Stimulated activated CD4-positive, alpha-beta T cell treated with anti-CD3 and anti-CD28 coated beads, Interleukin-1b, Interleukin-23, amount 100 ng/mL, for 24 hours (primary cell): ENCODE data around the gene SPDYE2.
"Not testable (repeated sequence)": the region's sequence is repeated elsewhere in the genome, so short reads cannot be mapped to it uniquely, and the experiment has no call there.

Experiments used
- DNase-seq, 4 experiments: peaks; one replicate each; pipeline ENCODE4 v3.0.0-alpha.2; 2020; ENCODE audit warnings: low read depth in 4 of 4, low spot score in 1 of 4

Gene SPDYE2

DNA sequence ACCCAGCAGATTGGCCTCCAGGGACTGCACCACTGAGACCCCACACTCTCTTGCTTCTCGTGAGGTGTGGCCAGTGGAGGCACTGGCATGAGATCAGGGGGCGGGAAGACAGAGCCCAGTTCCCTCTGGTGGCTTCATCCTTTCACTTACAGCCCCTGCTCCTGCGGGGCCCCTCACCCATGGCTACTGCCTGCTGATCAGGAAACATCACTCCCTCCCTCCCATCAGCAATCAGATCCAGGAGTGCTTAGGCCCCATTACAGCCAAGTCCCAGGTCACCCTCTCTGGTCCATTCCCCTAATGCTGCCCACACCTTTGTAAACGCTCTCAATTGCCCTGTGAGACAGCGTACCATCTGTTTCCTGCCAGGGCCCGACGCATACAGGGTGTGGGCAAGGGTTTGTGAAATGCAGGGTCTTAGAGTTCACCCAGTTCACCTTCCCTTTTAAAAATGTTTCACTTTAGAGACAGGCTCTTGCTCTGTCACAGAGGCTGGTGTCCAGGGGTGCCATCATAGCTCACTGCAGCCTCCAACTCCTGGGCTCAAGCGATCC lies 15.9 kb upstream of the SPDYE2 start:
- not testable (repeated sequence) for DNase-seq

DNA sequence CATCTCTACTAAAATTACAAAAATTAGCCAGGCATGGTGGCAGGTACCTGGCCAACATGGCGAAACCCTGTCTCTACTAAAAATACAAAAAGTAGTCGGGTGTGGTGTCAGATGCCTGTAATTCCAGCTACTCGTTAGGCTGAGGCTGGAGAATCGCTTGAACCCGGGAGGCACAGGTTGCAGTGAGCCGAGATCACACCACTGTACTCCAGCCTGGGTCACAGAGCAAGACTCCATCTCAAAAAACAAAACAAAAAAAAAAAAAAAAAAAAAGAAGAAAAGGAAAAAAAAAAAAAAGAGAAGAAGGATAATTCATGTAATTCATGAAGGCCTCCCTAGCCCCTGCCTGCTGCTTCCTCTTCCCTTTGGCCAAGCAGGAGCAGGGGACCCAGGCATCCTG lies 10.4 kb upstream of the SPDYE2 start:
- DNase-seq, result not testable (repeated sequence)

DNA sequence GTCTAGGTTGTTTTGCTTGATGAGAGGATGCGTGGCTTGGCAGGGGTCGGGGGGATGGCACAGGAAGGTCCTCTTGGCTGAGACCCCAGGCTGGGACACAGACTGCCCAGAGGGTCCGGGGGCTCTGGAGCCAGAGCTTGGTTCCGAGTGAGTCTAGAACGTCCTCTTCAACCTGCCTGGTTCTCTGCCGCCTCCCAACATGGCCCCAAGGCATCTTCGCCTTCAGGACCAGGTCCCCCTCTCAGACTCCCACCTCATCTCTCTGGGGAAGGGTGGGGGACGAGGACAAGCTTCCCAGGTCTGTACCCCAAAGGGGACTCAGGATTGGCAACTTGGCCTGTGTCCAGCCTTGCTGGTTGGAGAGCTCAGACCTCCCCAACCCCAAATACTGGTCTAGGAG lies 8.9 kb upstream of the SPDYE2 start:
- DNase-seq, result not testable (repeated sequence)

DNA sequence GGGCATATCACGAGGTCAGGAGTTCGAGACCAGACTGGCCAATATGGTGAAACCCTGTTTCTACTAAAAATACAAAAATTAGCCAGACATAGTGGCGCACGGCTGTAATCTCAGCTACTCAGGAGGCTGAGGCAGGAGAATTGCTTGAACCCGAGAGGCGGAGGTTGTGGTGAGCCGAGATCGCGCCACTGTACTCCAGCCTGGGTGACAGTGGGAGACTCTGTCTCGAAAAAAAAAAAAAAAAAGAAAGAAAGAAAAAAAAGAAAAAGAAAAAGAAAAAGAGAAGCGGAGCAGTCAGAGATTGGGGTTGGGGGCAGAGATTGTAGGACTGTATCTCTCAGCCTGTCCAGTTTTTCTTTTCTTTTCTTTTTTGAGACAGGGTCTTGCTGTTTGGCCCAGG lies 8.3 kb upstream of the SPDYE2 start:
- DNase-seq, result not testable (repeated sequence)

DNA sequence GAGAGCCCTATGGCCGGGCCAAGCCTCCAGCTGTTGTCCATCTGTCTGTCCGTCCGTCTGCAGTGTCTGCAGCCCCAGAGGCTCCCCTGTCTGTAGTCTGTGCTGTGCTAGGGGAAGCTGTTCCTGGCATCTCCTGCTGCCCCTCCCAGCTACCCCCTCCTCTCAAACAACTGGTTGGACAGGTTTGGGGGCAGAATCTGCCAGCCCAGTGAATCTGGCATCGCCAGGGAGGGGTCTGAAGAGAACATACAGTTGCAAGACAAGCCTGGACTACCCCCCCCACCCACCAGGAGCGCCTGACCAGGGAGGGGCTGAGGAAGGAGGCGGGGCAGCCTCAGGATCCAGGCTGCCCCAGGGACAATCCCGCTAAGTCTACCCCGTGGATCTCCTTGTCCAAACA lies 7.4 kb upstream of the SPDYE2 start, which contains the start of gene UPK3BL2:
UPK3BL2 (minus strand) TSS at position 101 of the 400 bp plus-strand sequence; CDS start at position 41, 60 bp downstream.
- not testable (repeated sequence) for DNase-seq

DNA sequence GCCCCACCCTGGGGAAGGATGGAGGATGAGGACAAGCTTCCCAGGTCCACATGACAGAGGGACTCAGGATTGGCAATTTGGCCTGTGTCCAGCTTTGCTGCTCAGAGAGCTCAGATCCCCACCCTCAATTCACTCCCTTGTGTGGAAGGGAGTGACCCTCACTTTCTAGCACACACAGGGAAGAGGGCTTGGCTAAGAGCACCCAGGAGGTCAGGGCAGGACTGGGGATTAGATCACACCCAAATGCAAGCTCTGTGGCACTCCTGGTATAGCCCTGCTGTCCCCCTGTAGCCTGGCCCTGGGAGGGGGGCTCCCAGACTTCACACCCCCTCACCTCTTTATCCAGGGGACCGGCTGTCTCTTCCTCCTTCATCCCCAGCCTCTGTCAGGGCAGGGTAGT lies 6.7 kb upstream of the SPDYE2 start:
- DNase-seq, result not testable (repeated sequence)

DNA sequence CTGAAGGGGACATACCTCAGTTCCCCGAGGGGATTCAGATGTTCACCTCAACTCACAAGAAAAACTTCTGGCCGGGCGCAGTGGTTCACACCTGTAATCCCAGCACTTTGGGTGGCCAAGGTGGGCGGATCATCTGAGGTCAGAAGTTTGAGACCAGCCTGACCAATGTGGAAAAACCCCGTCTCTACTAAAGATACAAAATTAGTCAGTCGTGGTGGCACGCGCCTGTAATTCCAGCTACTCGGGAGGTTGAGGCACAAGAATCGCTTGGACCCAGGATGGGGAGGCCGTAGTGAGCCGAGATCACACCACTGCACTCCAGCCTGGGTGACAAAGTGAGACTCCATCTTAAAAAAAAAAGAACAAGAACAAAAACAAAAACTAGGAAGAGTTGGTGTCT lies 5.7 kb upstream of the SPDYE2 start:
- DNase-seq, result not testable (repeated sequence)

DNA sequence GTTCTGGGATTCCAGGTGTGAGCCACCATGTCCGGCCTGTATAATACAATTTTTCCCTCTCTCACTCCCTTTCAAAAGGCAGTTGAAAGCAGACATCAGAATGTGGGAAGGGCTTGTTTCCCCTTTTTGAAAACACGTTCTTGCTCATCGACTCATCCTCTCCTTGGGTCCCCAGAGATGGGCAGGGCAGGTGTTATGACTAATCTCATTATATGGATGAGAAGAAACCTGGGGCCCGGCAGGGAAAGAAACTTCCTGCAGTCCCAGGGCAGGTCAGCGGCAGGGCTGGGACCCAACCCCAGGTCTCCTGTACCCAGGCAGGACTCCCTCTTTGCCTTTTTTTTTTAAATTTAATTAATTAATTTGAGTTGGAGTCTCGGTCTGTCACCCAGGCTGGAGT lies 4.7 kb upstream of the SPDYE2 start:
- not testable (repeated sequence) for DNase-seq

DNA sequence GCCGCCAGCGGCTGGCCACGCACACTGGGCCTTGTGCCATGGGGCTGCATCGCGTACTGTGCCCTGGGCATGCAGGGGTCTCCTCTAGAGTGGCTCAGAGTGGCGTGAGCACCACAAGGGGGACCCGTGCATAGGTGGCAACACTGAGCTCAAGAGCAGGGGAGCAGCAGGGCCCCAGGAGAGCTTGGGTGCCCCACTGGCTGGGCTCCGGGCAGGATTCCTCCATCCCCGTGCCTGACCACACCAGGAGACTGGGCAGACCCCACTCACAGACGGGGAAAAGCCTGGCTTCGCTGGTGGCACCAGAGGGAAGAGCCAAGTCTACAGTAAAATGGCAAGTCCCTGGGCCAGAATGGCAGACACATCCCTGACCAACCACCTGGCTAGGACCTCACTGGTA lies 17.6 kb downstream of the SPDYE2 start:
- DNase-seq, result not testable (repeated sequence)

DNA sequence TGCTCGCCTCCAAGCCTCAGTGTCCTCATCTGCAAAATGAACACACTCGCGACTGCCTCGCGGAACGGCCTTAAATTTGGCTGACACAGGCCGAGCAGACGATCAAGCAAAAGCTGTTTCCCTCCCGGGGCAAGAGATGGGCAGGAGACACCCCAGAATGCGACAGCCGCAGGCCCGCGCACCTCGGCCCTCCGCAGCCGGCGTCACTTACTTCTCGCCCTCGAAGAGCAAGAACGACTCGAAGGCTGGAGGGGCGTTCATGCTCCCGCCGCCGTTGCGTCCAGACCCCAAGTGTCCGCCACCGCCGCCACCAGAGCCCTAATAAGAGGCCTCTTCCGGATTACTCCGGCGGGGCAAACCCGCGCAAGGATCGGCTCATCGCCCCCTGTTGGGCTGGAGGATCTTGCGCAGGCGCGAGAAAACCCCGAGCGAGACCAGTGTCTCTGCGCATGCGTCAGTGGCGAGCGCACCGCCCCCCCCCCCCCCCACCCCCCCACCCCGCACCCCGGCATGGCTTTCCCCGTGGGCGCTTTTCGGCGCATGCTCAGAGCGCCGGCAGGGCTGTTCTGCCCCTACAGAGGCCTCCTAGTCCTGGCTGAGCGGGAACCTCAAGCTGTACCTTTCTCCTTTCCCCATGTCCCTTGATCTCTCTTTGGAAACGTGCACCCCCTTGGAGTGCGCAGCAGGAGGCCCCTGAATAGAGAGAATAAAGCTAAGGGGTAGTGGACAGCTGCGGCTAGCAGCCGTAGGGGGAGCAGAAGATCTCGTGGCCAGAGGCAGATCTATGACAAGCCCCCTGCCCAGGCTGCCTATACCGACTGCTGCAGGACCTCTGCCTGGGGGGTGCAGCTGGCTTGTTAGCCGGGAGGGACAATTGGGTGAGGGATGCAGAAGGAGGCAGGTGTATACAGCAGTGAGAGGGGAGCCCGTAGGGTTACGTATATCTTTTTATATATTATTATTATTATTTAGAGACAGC lies 21.5 kb downstream of the SPDYE2 start, which contains the start of gene POLR2J3:
POLR2J3 (minus strand) TSS at position 323 of the 979 bp plus-strand sequence; CDS start at position 261, 62 bp downstream.
- DNase-seq, result peak; percentile 95 to 100 (median 99)

DNA sequence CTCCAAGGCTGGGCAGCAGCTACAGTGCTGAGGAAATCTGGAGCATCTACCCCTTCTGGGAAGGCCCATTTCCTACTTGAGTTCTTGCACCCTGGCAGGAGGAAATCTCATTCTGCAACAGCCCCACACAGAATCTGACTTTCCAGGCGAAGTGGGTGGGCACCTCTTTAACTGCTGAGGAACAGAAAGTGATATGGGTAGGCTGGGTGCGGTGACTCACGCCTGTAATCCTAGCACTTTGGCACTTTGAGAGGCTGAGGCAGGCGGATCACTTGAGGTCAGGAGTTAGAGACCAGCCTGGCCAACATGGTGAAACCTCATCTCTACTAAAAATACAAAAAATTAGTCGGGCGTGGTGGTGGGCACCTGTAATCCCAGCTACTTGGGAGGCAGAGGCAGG lies 23.6 kb downstream of the SPDYE2 start:
- not testable (repeated sequence) for DNase-seq

DNA sequence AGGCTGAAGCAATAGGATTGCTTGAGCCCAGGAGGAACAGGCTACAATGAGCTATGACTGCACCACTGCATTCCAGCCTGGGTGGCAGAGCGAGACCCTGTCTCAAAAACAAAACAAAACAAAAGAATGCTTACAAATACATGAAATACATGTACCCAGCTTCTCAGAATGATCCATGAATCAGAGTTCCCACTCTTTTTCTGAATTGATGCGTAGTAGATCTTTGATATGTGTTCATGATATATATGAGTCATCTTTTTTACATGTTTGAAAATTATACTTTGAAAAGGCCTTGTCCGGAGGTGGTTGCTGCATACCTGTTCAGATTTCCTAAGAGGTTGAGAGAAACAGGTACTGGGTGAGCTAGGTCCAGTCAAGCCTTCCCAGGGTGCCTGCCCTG lies 25.3 kb downstream of the SPDYE2 start:
- DNase-seq, result not testable (repeated sequence)

DNA sequence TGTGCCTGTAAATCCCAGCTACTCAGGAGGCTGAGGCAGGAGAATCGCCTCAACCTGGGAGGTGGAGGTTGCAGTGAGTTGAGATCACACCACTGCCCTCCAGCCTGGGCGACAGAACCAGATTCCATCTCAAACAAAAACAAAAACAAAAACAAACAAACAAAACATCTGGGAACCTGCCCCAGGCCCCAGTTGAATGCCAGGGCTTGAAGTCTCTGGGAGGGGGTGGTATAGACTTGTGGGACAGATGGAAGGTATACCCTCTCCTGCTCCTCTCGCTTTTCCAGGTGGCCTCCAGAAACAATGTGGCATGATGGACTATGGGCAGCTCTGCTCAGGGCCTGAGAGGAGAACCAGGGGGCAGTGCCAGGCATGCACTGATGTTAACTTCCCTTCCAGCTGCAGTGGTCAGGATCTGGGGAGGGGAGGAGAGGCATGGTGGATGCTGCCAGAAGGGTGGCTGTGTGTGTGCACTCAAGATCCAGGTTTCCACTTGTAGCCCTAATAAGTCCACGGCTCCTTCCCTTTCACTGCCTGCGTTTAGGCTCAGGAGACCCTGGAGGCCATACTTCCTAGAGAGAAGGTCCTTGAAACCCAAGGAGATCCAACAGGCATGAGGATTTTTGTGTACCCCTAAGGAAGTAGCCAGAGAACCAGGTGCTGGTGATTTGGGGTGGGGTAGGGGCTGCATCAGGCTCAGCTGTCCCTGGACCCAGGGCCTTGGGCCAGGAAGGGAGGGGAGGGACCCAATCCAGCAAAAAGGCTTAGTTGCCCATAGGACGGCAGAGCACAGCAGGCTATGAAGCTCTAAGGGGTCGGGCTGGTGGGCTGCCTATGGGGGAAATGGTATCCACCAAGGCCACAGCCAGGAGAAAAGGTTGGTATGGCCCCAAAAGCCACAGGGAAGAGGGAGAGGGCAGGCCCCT lies 26.6 kb downstream of the SPDYE2 start:
- not testable (repeated sequence) for DNase-seq

DNA sequence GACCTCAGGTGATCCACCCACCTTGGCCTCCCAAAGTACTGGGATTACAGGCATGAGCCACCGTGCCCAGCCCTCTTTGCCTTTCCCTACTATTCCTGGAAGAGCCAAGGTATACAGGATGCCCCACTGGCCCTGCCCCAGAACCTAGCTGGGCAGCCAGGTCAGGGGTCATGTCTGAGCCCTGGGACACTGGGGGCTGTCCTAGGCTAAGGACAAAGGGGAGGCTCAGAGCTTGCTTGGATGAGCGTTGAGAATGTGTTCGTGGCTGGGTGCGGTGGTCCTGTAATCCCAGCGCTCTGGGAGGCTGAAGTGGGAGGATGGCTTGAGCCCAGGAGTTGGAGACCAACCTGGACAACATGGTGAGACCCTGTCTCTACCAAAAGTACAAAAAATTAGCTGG lies 27.5 kb downstream of the SPDYE2 start:
- not testable (repeated sequence) for DNase-seq

DNA sequence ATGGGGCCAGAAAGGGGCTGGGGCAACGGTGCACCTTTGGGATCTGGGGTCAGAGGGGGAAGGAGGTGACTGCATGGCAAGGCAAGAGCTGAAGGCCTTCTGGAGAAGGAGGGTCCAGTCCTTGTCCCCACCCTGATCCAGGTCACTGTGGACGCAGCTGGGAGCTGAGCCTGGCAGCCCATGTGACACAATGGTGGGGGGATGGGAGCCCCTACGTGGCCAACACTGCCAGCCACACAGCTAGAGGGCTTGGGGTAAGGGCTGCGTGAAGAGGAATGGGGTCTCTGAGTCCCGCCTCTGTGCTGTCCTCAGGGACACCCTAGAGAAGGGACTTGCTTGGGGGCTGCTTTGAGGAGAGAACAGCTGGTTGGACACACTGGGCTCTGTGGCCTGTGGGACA lies 30.7 kb downstream of the SPDYE2 start:
- not testable (repeated sequence) for DNase-seq

DNA sequence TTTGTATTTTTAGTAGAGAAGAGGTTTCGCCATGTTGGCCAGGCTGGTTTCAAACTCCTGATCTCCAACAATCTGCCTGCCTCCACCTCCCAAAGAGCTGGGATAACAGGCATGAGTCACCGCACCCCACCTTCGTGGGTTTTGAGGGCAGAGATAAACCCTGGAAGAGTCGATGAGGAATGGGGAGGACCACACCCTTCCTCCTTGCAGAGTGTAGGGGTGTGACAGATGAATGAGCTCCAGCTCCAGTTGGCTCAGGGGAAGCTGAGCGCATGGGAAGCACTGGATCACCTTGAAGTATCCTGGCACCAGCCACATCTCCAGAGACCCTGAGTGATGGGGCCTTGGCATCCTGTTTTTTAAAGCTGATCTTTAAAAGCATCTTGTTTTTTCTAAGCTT lies 32.5 kb downstream of the SPDYE2 start:
- not testable (repeated sequence) for DNase-seq

DNA sequence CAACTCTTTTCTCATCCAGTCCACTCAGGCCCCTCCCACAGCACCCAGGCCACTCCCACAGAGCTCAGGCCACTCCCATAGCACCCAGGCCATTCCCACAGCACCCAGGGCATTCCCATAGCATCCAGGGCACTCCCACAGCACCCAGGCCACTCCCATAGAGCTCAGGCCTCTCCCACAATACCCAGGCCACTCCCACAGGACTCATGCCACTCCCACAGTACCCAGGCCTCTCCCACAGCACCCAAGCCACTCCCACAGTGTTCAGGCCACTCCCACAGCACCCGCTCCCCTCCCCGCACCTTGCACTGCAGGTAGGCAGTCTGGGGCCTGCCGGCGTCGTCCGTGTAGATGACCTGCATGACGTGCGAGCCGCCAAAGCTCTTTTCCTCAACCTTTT lies 38.8 kb downstream of the SPDYE2 start:
- not testable (repeated sequence) for DNase-seq

DNA sequence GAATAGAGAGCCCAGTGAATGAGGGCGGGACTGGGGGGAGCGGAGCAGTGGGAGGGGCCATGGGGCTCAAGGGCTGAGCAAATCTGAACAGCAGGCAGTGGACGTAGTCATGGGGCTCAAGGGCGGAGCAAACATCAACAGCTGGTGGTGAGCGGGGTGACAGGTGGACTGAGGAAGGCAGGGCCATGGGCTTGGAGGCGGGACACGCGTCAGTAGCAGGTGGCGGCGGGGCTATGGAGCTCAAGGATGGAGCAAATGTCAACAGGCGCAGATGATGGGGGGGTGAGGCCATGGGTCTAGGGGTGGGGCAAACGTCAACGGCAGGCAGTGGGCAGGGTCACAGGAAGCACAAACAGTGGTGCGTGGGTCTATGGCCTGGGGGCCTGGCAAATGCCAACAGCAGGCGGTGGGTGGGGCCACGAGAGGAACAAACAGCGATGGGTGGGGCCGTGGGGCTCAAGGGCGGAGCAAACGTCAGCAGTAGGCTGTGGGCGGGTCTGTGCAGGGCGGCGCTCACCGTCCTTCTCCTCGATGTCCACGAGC lies 41.5 kb downstream of the SPDYE2 start:
- DNase-seq, result peak in 1 of 4 experiments; percentile 24

DNA sequence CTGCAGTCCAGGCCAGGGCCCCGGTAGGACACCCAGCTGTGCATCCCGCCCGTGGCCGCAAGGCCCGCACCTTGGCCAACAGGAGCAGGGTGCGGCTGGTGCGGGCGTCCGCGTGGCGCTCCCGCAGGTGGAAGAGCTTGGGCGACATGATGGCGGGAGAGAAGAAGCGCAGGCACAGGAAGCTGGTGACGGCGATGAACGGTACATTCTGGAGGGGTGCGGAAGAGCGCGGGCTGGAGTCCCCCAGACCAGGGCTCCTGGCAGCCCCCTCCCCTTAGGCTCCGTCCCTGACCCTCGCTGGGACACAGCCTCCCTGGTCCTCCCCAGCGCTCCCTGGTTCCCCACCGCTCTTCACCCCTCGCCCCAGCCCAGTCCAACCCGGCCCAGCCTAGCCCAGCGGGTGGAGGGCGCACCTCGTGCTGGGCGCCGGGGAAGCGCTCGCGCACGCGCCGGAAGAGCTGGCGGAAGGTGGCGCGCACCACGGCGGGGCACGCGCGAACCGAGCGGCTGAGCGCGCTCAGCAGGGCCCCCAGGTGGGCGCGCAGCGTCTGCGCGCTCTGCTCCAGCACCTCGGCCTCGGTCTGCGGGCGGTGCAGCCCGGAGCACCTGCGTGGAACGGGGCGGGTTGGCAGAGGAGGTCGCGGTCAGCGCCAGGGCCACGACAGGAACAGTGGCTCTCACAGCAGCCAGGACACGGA lies 42.8 kb downstream of the SPDYE2 start:
- not testable (repeated sequence) for DNase-seq

DNA sequence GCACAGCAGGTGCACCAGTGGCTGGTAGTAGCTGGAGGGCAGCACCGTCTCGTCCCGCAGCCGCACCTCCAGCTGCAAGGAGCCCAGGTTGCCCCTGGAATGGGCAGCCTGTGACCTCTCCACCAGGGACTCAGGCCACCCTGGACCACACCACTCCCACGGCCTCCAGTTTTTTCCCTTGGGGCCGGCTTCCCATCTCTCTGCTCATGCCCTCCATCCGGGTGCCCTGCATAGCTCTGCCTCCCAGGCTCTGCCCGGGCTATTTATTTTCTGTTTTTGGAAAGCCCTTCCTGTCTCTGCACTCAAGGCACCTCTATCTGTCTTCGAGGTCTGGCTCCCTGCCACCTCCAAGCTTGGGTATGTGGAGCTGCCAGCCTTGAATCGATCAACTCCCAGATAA lies 45.0 kb downstream of the SPDYE2 start:
- DNase-seq, result not testable (repeated sequence)
